KG1 (cell line): ENCODE results near the gene PTPRG.
"Not testable (repeated sequence)": the region's sequence is repeated elsewhere in the genome, so short reads cannot be mapped to it uniquely, and the experiment has no call there.

Experiments used
- DNase-seq: peaks from one replicate; lab custom pipeline; 2025; lab: John Stamatoyannopoulos, UW

Gene PTPRG

GRCh38 chr3:61725851-61726333, 164.5 kb downstream of the PTPRG start:
- no peak for DNase-seq

GRCh38 chr3:61727435-61727834, 166.1 kb downstream of the PTPRG start:
- DNase-seq, result no peak

- DNase-seq, result no peak
Measured at GRCh38 chr3:61729038-61729634, 167.8 kb downstream of the PTPRG start.

GRCh38 chr3:61730056-61730455, 168.7 kb downstream of the PTPRG start:
- no peak for DNase-seq

GRCh38 chr3:61730577-61731231, 169.3 kb downstream of the PTPRG start:
- no peak for DNase-seq

GRCh38 chr3:61733000-61733399, 171.6 kb downstream of the PTPRG start:
- no peak for DNase-seq

- DNase-seq, result no peak
Measured at GRCh38 chr3:61733876-61734275, 172.5 kb downstream of the PTPRG start.

- no peak for DNase-seq
Measured at GRCh38 chr3:61734749-61735686, 173.6 kb downstream of the PTPRG start.

GRCh38 chr3:61736506-61736905, 175.1 kb downstream of the PTPRG start:
- DNase-seq, result no peak

GRCh38 chr3:61739640-61740039, 178.3 kb downstream of the PTPRG start:
- no peak for DNase-seq

GRCh38 chr3:61740494-61740893, 179.1 kb downstream of the PTPRG start:
- no peak for DNase-seq

- no peak for DNase-seq
Measured at GRCh38 chr3:61741551-61741950, 180.2 kb downstream of the PTPRG start.

- no peak for DNase-seq
Measured at GRCh38 chr3:61742006-61742405, 180.6 kb downstream of the PTPRG start.

- DNase-seq, result no peak
Measured at GRCh38 chr3:61743067-61743466, 181.7 kb downstream of the PTPRG start.

- DNase-seq, result no peak
Measured at GRCh38 chr3:61743686-61744242, 182.4 kb downstream of the PTPRG start.

- no peak for DNase-seq
Measured at GRCh38 chr3:61748288-61748687, 186.9 kb downstream of the PTPRG start.

- DNase-seq, result no peak
Measured at GRCh38 chr3:61750766-61751165, 189.4 kb downstream of the PTPRG start.

- no peak for DNase-seq
Measured at GRCh38 chr3:61758839-61759238, 197.5 kb downstream of the PTPRG start.

GRCh38 chr3:61760783-61761182, 199.4 kb downstream of the PTPRG start:
- not testable (repeated sequence) for DNase-seq

- DNase-seq, result no peak
Measured at GRCh38 chr3:61761694-61762430, 200.5 kb downstream of the PTPRG start.

GRCh38 chr3:61765157-61765876, 203.9 kb downstream of the PTPRG start:
- DNase-seq, result no peak
